Esophagus squamous epithelium (tissue), 4 donors: ENCODE measurements around the gene SYDE2.
"Not testable (repeated sequence)": the region's sequence is repeated elsewhere in the genome, so short reads cannot be mapped to it uniquely, and the experiment has no call there.

Source experiments
- POLR2A ChIP-seq, 4 donors: fragments of 450-650 bp; IDR thresholded peaks; one replicate each; pipeline ENCODE4 v1.6.1; 2017; ENCODE audit warnings: antibody characterized with exemption in 4 of 4, mild to moderate bottlenecking in 4 of 4, moderate library complexity in 3 of 4
- TF ChIP-seq, protein P1 (sequence below), 6 experiments: fragments of 450-650 bp in 4 of 6; fragments of 200-600 bp in 2 of 6; sonication (generic) in 2 of 6; IDR thresholded peaks; one replicate each; pipeline ENCODE4 v1.5.1; 2016 to 2019; ENCODE audit warnings: antibody characterized with exemption in 6 of 6, mild to moderate bottlenecking in 4 of 6, moderate library complexity in 4 of 6

DNA sequence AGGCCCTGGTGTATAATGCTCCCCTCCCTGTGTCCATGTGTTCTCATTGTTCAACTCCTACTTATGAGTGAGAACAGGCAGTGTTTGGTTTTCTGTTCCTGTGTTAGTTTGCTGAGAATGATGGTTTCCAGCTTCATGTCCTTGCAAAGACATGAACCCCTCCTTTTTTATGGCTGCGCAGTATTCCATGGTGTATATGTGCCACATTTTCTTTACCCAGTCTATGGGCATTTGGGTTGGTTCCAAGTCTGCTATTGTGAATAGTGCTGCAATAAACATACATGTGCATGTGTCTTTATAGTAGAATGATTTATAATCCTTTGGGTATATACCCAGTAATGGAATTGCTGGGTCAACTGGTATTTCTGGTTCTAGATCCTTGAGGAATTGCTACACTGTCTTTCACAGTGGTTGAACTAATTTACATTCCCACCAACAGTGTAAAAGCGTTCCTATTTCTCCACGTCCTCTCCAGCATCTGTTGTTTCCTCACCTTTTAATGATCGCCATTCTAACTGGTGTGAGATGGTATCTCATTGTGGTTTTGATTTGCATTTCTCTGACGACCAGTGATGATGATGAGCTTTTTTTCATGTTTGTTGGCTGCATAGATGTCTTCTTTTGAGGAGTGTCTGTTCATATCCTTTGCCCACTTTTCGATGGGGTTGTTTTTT is 54.4 kb downstream of the SYDE2 start:
- TF ChIP-seq, protein P1, sequence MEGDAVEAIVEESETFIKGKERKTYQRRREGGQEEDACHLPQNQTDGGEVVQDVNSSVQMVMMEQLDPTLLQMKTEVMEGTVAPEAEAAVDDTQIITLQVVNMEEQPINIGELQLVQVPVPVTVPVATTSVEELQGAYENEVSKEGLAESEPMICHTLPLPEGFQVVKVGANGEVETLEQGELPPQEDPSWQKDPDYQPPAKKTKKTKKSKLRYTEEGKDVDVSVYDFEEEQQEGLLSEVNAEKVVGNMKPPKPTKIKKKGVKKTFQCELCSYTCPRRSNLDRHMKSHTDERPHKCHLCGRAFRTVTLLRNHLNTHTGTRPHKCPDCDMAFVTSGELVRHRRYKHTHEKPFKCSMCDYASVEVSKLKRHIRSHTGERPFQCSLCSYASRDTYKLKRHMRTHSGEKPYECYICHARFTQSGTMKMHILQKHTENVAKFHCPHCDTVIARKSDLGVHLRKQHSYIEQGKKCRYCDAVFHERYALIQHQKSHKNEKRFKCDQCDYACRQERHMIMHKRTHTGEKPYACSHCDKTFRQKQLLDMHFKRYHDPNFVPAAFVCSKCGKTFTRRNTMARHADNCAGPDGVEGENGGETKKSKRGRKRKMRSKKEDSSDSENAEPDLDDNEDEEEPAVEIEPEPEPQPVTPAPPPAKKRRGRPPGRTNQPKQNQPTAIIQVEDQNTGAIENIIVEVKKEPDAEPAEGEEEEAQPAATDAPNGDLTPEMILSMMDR (IDR thresholded peaks at IDR 0.05): not testable (repeated sequence)
- not testable (repeated sequence) for TF ChIP-seq POLR2A (IDR thresholded peaks at IDR 0.05)
